ENCODE measurements around the gene AGAP4.
"Not testable (repeated sequence)": the region's sequence is repeated elsewhere in the genome, so short reads cannot be mapped to it uniquely, and the experiment has no call there.

The AGAP4 gene

DNA sequence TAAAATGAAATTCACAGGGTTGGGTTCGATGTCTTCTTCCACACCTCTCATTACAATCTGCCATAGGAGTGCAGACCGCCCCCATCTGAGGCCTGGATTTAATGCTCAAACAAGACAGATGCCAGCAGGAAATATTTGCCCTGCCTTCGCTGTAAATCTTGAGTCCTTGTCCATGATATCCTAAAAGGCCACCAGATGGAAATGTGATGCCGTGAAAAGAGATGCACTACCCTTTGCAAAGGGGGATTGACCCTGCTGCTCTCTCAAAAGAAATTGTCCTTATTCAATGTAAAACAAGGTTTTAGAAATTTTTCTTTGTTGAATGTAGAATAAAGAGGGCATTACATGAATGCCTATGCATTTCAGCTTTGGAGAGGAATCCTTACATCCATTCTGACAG, 37.5 kb downstream of the AGAP4 start:
- Histone ChIP-seq H3K27ac (ENCODE audit: poor library complexity, severe bottlenecking) (no peak overlapping the region), H3K27me3 (ENCODE audit: insufficient read depth, poor library complexity, severe bottlenecking) (no peaks in the 10 kb centered on the region), H3K36me3 (ENCODE audit: low read depth) (no peaks in the 10 kb centered on the region), H3K4me1 (ENCODE audit: insufficient read depth, poor library complexity, severe bottlenecking) (no peaks in the 10 kb centered on the region), H3K4me3 (ENCODE audit: severe bottlenecking) (no peak overlapping the region), H3K9me3 (ENCODE audit: severe bottlenecking) (no peaks in the 10 kb centered on the region)
- TF ChIP-seq, protein P1, sequence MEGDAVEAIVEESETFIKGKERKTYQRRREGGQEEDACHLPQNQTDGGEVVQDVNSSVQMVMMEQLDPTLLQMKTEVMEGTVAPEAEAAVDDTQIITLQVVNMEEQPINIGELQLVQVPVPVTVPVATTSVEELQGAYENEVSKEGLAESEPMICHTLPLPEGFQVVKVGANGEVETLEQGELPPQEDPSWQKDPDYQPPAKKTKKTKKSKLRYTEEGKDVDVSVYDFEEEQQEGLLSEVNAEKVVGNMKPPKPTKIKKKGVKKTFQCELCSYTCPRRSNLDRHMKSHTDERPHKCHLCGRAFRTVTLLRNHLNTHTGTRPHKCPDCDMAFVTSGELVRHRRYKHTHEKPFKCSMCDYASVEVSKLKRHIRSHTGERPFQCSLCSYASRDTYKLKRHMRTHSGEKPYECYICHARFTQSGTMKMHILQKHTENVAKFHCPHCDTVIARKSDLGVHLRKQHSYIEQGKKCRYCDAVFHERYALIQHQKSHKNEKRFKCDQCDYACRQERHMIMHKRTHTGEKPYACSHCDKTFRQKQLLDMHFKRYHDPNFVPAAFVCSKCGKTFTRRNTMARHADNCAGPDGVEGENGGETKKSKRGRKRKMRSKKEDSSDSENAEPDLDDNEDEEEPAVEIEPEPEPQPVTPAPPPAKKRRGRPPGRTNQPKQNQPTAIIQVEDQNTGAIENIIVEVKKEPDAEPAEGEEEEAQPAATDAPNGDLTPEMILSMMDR (IDR thresholded peaks at IDR 0.05; ENCODE audit: poor library complexity, severe bottlenecking) = no peak
- ATAC-seq (ENCODE audit: low read depth) = no peak
- no peak for DNase-seq (ENCODE audit: low spot score)

DNA sequence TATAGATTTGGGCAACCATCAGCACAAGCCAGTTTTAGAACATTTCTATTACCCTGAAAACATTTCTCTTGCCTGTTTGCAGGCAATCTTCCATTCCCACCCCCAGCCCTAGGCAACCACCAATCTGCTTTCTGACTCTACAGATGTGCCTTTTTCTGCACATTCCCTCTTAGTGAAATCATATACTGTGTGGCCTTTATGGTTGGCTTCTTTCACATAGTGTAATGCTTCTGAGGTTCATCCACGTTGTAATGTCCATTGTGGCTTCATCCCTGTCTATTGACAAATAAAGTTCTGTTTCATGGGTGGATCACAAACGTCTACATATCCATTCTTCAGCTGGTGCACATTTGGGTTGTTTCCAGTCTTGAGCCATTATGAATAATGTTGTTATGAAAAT, 42.3 kb downstream of the AGAP4 start:
- not testable (repeated sequence) for H3K27me3 ChIP-seq (ENCODE audit: insufficient read depth, poor library complexity, severe bottlenecking); H3K27ac ChIP-seq (ENCODE audit: poor library complexity, severe bottlenecking); H3K4me3 ChIP-seq (ENCODE audit: severe bottlenecking); DNase-seq (ENCODE audit: low spot score); H3K4me1 ChIP-seq (ENCODE audit: insufficient read depth, poor library complexity, severe bottlenecking); ATAC-seq (ENCODE audit: low read depth); H3K9me3 ChIP-seq (ENCODE audit: severe bottlenecking); H3K36me3 ChIP-seq (ENCODE audit: low read depth)

DNA sequence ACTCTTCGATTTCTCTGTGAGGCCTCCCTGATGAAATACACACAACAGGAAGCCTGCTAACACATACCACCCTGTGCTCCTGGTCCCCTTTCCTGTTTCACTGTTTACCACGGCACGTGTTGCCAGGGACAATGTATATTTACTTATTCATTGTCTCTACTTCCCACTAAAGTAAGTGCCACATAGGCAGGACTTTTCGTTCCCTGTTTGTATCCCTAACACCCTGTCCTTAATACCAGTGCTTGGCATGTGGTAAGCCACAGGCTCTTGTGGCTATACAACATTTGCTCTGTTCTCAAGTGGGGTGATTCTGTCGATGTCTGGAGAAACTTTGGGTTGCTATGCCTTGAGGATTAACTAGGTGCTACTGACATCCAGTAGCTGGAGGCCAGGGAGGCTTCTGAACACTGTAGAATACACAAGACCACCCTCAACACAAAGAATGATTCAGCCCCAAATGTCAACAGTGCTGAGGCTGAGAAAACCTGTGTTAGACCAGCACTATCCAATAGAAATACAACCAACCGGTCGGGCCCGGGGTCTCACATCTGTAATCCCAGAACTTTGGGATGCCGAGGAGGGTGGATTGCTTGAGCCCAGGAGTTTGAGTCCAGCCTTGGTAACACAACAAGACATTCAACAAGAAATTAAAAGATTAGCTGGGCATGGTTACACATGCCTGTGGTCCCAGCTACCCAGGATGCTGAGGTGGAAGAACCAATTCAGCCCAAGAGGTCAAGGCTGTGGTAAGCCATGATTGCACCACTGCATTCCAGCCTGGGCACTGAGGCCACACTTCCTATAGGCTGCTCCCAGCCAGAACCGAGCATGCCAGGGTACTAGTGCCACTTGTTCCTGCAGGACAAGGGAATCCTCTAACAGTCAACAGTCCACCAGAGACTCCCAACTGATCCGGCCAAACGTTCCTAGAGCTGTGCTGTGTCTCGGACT, 44.0 kb downstream of the AGAP4 start:
- not testable (repeated sequence) for H3K4me3 ChIP-seq (ENCODE audit: severe bottlenecking); DNase-seq (ENCODE audit: low spot score); H3K9me3 ChIP-seq (ENCODE audit: severe bottlenecking); H3K36me3 ChIP-seq (ENCODE audit: low read depth); H3K4me1 ChIP-seq (ENCODE audit: insufficient read depth, poor library complexity, severe bottlenecking); H3K27me3 ChIP-seq (ENCODE audit: insufficient read depth, poor library complexity, severe bottlenecking); H3K27ac ChIP-seq (ENCODE audit: poor library complexity, severe bottlenecking)
- ATAC-seq (ENCODE audit: low read depth) = peak; percentile 62

DNA sequence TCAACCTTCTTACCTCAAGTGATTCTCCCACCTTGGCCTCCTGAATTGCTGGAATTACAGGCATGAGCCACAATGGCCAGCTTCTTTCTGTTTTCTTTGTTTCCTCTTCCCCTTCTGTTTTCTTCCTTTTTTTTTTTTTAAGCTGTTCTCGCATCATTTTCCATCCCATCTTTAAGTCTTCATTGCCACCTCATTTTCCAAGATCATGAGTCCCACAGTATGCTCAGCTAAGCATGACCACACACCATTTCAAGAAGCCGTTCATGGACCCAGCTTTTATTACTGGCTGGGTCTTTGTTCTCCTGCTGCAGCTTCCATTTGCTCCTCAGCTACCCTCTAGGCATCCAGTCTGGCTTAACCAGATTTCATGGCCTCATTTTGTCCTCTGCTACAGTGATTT, 52.5 kb downstream of the AGAP4 start:
- not testable (repeated sequence) for H3K27me3 ChIP-seq (ENCODE audit: insufficient read depth, poor library complexity, severe bottlenecking); H3K36me3 ChIP-seq (ENCODE audit: low read depth); H3K4me1 ChIP-seq (ENCODE audit: insufficient read depth, poor library complexity, severe bottlenecking); H3K4me3 ChIP-seq (ENCODE audit: severe bottlenecking); DNase-seq (ENCODE audit: low spot score); H3K27ac ChIP-seq (ENCODE audit: poor library complexity, severe bottlenecking); ATAC-seq (ENCODE audit: low read depth); H3K9me3 ChIP-seq (ENCODE audit: severe bottlenecking)

DNA sequence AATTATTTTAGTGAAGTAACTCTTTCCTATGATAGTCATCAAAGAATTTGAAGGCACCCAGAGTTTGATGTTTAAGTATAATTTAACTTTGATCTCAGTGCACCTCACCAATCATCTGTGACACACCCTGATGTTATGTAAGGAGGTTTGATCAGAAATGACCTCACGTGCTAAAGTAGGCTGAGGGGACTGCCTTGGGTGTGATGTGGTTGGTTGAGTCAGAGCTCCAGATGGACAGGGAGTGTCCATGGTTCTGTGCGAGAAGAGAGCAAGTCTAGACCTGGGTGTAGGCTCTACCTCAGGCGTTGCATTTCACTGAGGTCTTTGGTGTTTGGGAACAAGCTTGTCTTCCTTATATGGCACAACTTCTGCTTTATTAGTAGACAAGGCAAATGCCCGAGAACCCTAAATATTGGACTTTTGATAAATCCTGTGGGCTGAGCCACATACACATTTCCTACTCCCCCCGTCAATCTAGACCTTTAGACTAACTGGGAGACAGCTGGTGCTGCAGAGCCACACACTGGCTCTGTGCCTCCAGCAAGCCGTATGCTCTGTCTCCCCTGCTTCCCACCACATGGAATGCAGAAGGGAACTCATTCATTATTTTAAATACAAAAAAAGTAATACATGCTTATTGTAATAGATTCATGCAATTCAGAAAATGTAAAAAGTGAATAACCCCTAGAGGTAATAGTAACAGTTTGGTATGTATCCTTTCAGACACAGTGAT, 56.4 kb downstream of the AGAP4 start:
- not testable (repeated sequence) for H3K27me3 ChIP-seq (ENCODE audit: insufficient read depth, poor library complexity, severe bottlenecking); H3K4me1 ChIP-seq (ENCODE audit: insufficient read depth, poor library complexity, severe bottlenecking); DNase-seq (ENCODE audit: low spot score); H3K4me3 ChIP-seq (ENCODE audit: severe bottlenecking); H3K36me3 ChIP-seq (ENCODE audit: low read depth); H3K27ac ChIP-seq (ENCODE audit: poor library complexity, severe bottlenecking); H3K9me3 ChIP-seq (ENCODE audit: severe bottlenecking)
- ATAC-seq (ENCODE audit: low read depth) = peak; percentile 98

DNA sequence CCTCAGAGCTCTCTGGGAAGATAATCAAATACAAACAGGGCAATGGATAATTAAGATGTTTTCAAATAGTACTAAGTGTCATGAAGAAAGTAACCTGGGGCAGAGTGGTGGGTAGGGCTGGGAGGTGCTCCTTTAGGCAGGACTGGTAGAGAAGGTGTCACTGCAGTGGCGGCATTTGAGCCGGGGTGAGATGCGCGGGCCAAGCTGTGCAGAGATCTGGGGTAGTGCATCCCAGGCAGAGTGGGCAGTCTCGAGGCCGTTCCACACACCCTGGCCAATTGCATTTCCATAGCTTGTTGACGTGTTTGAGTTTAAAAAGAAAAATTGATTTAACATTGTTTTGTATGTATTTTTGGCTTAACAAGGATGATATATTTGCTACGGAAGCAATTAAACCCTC, 57.3 kb downstream of the AGAP4 start:
- not testable (repeated sequence) for H3K36me3 ChIP-seq (ENCODE audit: low read depth); ATAC-seq (ENCODE audit: low read depth); DNase-seq (ENCODE audit: low spot score); H3K27me3 ChIP-seq (ENCODE audit: insufficient read depth, poor library complexity, severe bottlenecking); H3K9me3 ChIP-seq (ENCODE audit: severe bottlenecking); H3K4me1 ChIP-seq (ENCODE audit: insufficient read depth, poor library complexity, severe bottlenecking); H3K27ac ChIP-seq (ENCODE audit: poor library complexity, severe bottlenecking); H3K4me3 ChIP-seq (ENCODE audit: severe bottlenecking)

DNA sequence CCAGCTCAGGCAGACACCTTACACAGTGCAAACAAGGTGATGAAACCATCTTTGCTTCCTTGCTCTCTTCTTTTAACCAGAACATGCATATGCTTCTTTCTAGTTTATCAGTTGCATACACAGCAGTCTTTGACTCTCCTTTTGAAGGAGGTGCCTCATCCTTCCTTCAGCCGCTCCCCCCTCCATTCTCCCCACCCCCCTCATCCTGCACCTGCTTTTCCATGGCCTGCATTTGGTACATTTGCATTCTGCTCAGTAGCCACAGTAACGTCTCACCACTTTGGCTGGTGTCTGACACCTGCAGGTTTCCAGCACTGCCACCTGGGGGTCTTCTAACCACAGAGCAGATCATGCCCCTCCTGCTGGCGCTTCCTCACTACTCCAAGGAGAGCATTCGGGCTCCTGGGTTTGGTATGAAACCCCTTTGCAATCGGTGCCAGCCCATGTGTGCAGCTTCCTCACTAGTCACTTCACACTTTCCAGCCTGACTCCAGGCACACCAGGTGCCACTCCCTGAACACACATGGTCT, 60.0 kb downstream of the AGAP4 start:
- H3K27me3 ChIP-seq (ENCODE audit: insufficient read depth, poor library complexity, severe bottlenecking); H3K9me3 ChIP-seq (ENCODE audit: severe bottlenecking); H3K27ac ChIP-seq (ENCODE audit: poor library complexity, severe bottlenecking); H3K4me1 ChIP-seq (ENCODE audit: insufficient read depth, poor library complexity, severe bottlenecking); DNase-seq (ENCODE audit: low spot score); H3K36me3 ChIP-seq (ENCODE audit: low read depth); ATAC-seq (ENCODE audit: low read depth); H3K4me3 ChIP-seq (ENCODE audit: severe bottlenecking): not testable (repeated sequence)

DNA sequence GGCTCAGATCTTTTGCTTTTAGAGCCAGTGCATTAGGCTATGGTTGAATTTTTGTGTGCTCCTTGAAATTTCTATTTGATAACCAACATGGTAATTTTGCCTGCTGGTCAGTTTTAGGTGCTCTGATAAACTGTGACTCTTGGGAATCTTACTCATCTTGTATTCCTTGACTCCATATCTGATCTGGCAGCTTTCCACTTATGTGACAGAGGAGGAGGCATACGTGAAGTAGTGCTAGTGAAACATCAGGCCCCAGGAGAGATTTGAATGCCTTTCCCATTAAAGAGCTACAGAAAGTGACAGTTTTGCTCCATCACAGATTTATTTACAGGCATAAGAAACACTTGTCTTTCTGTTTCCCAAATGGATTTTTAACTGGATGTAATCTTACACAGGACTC, 61.1 kb downstream of the AGAP4 start:
- H3K36me3 ChIP-seq (ENCODE audit: low read depth); H3K27ac ChIP-seq (ENCODE audit: poor library complexity, severe bottlenecking); ATAC-seq (ENCODE audit: low read depth); H3K27me3 ChIP-seq (ENCODE audit: insufficient read depth, poor library complexity, severe bottlenecking); H3K4me3 ChIP-seq (ENCODE audit: severe bottlenecking); DNase-seq (ENCODE audit: low spot score); H3K9me3 ChIP-seq (ENCODE audit: severe bottlenecking); H3K4me1 ChIP-seq (ENCODE audit: insufficient read depth, poor library complexity, severe bottlenecking): not testable (repeated sequence)
